ENCODE measurements around the gene EGFR. TPM values are rescaled to one million over a fixed set of nuclear protein-coding genes. Genes with fewer than 3 reads are reported as not detected.
"Not testable (repeated sequence)": the region's sequence is repeated elsewhere in the genome, so short reads cannot be mapped to it uniquely, and the experiment has no call there.

The EGFR gene
- total RNA-seq, 1 experiment from 2014 or later: 0.68 TPM

- DNase-seq (ENCODE audit: low spot score): no peak
- in situ Hi-C loops (cut with HindIII; ENCODE audit: low sequenced_read_pairs): no loop called here
Measured at GRCh38 chr7:55032069-55032699, 13.4 kb downstream of the EGFR start.

- DNase-seq (ENCODE audit: low spot score): no peak
- in situ Hi-C loops (cut with HindIII; ENCODE audit: low sequenced_read_pairs): no loop called here
Measured at GRCh38 chr7:55033236-55033846, 14.5 kb downstream of the EGFR start.

GRCh38 chr7:55034776-55035175 lies 16.0 kb downstream of the EGFR start:
- in situ Hi-C loops (cut with HindIII; ENCODE audit: low sequenced_read_pairs): no loop called here
- no peak for DNase-seq (ENCODE audit: low spot score)

GRCh38 chr7:55035410-55035809 lies 16.6 kb downstream of the EGFR start:
- DNase-seq (ENCODE audit: low spot score); in situ Hi-C loops (cut with HindIII; ENCODE audit: low sequenced_read_pairs): not testable (repeated sequence)

GRCh38 chr7:55036950-55037736 lies 18.3 kb downstream of the EGFR start:
- in situ Hi-C loops (cut with HindIII; ENCODE audit: low sequenced_read_pairs): no loop called here
- DNase-seq (ENCODE audit: low spot score): no peak

GRCh38 chr7:55043691-55044370 lies 25.0 kb downstream of the EGFR start:
- in situ Hi-C loops (cut with HindIII; ENCODE audit: low sequenced_read_pairs): no loop called here
- no peak for DNase-seq (ENCODE audit: low spot score)

- no peak for DNase-seq (ENCODE audit: low spot score)
- in situ Hi-C loops (cut with HindIII; ENCODE audit: low sequenced_read_pairs): no loop called here
Measured at GRCh38 chr7:55044371-55044717, 25.5 kb downstream of the EGFR start.

GRCh38 chr7:55044791-55045190 lies 26.0 kb downstream of the EGFR start:
- in situ Hi-C loops (cut with HindIII; ENCODE audit: low sequenced_read_pairs): no loop called here
- no peak for DNase-seq (ENCODE audit: low spot score)

GRCh38 chr7:55046582-55047342 lies 27.9 kb downstream of the EGFR start:
- DNase-seq (ENCODE audit: low spot score): no peak
- in situ Hi-C loops (cut with HindIII; ENCODE audit: low sequenced_read_pairs): no loop called here

- DNase-seq (ENCODE audit: low spot score): peak; percentile 32
- in situ Hi-C loops (cut with HindIII; ENCODE audit: low sequenced_read_pairs): no loop called here
Measured at GRCh38 chr7:55048221-55048859, 29.5 kb downstream of the EGFR start.

- DNase-seq (ENCODE audit: low spot score): no peak
- in situ Hi-C loops (cut with HindIII; ENCODE audit: low sequenced_read_pairs): no loop called here
Measured at GRCh38 chr7:55050281-55050680, 31.5 kb downstream of the EGFR start.

GRCh38 chr7:55052081-55052480 lies 33.3 kb downstream of the EGFR start:
- DNase-seq (ENCODE audit: low spot score): no peak
- in situ Hi-C loops (cut with HindIII; ENCODE audit: low sequenced_read_pairs): no loop called here

- DNase-seq (ENCODE audit: low spot score): no peak
- in situ Hi-C loops (cut with HindIII; ENCODE audit: low sequenced_read_pairs): no loop called here
Measured at GRCh38 chr7:55052741-55053427, 34.1 kb downstream of the EGFR start.

- in situ Hi-C loops (cut with HindIII; ENCODE audit: low sequenced_read_pairs): no loop called here
Measured at GRCh38 chr7:55053651-55054571, 35.1 kb downstream of the EGFR start.

GRCh38 chr7:55054758-55055157 lies 35.9 kb downstream of the EGFR start:
- in situ Hi-C loops (cut with HindIII; ENCODE audit: low sequenced_read_pairs): no loop called here
- no peak for DNase-seq (ENCODE audit: low spot score)

More at GRCh38 chr7:55053651-55054571, 35.1 kb downstream of the EGFR start:
- no peak for DNase-seq (ENCODE audit: low spot score)

- DNase-seq (ENCODE audit: low spot score): no peak
- in situ Hi-C loops (cut with HindIII; ENCODE audit: low sequenced_read_pairs): no loop called here
Measured at GRCh38 chr7:55055479-55055878, 36.7 kb downstream of the EGFR start.

GRCh38 chr7:55056068-55056467 lies 37.3 kb downstream of the EGFR start:
- in situ Hi-C loops (cut with HindIII; ENCODE audit: low sequenced_read_pairs): no loop called here
- no peak for DNase-seq (ENCODE audit: low spot score)

Data from G401 (cell line).